ENCODE data around the gene ALDH3B2.

- TF ChIP-seq ZNF621 (tag by site-specific recombination; IDR thresholded peaks at IDR 0.05) (no peak), ZNF558 (tag by site-specific recombination; IDR thresholded peaks at IDR 0.05) (no peak), ZBTB11 (tag by site-specific recombination; conservative IDR thresholded peaks at IDR 0.05; ENCODE audit: low read depth) (no peak), OVOL3 (tag by site-specific recombination; IDR thresholded peaks at IDR 0.05) (no peak), ZBTB49 (tag by site-specific recombination; IDR thresholded peaks at IDR 0.05; ENCODE audit: low read depth) (no peak), PRDM2 (tag by site-specific recombination; IDR thresholded peaks at IDR 0.05; ENCODE audit: borderline replicate concordance) (no peak), CTCF (tag by site-specific recombination; IDR thresholded peaks at IDR 0.05) (no peak), ZSCAN5A (tag by site-specific recombination; IDR thresholded peaks at IDR 0.05) (no peak), ZSCAN18 (tag by site-specific recombination; IDR thresholded peaks at IDR 0.05) (no peak), ZNF549 (tag by site-specific recombination; IDR thresholded peaks at IDR 0.05) (no peak), ZNF830 (tag by site-specific recombination; IDR thresholded peaks at IDR 0.05; ENCODE audit: low read depth) (no peak), ZNF274 (IDR thresholded peaks at IDR 0.05; ENCODE audit: low read length) (no peak), ZNF274 (tag by site-specific recombination; IDR thresholded peaks at IDR 0.05; ENCODE audit: borderline replicate concordance) (no peak)
These were observed 35.0 kb downstream of the ALDH3B2 start, which contains the start of gene TBX10 for GRCh38 chr11:67639438-67639859.
